SU-DHL-6 (cell line): Measurements from ENCODE around the gene INTS12.
"Not testable (repeated sequence)": the region's sequence is repeated elsewhere in the genome, so short reads cannot be mapped to it uniquely, and the experiment has no call there.

Experiments used
- H2AFZ ChIP-seq: fragments of 200-600 bp; sonication (generic); 2 replicates; pipeline ENCODE4 v1.6.1; 2014; ENCODE audit warnings: low read depth, mild to moderate bottlenecking, moderate library complexity, mixed read lengths, antibody characterized with exemption, low read length; ENCODE audit not compliant: severe bottlenecking
- H3F3A ChIP-seq: fragments of 200-600 bp; shearing (Covaris generic); 2 replicates; pipeline ENCODE4 v1.6.0; 2016; ENCODE audit warnings: antibody characterized with exemption, mild to moderate bottlenecking; ENCODE audit not compliant: insufficient read depth
- H3K27ac ChIP-seq: fragments of 200-600 bp; sonication (generic); 2 replicates; pipeline ENCODE4 v1.5.1; 2016; ENCODE audit warnings: low read depth, mild to moderate bottlenecking, low read length, moderate library complexity, mixed read lengths
- H3K27me3 ChIP-seq: fragments of 200-600 bp; sonication (generic), shearing (Covaris generic); 2 replicates; pipeline ENCODE4 v1.6.0; 2014; ENCODE audit warnings: mild to moderate bottlenecking, low read length
- H3K36me3 ChIP-seq: fragments of 200-600 bp; sonication (generic); 2 replicates; pipeline ENCODE4 v1.6.1; 2014; ENCODE audit warnings: mild to moderate bottlenecking, low read length, mixed read lengths
- H3K4me2 ChIP-seq: fragments of 300-600, 200-600 bp; shearing (Covaris generic), sonication (generic); 2 replicates; pipeline ENCODE4 v1.6.0; 2014; ENCODE audit warnings: low read length, low read depth, mild to moderate bottlenecking; ENCODE audit not compliant: poor library complexity, severe bottlenecking
- H3K4me3 ChIP-seq: fragments of 200-600 bp; sonication (generic); 2 replicates; pipeline ENCODE4 v1.5.1; 2014; ENCODE audit warnings: antibody characterized with exemption, low read length, mild to moderate bottlenecking, mixed read lengths; ENCODE audit not compliant: insufficient read depth, poor library complexity, severe bottlenecking
- H3K79me2 ChIP-seq: fragments of 200-600 bp; sonication (generic); 2 replicates; pipeline ENCODE4 v1.6.1; 2014; ENCODE audit warnings: mild to moderate bottlenecking, low read length, moderate library complexity; ENCODE audit not compliant: insufficient read depth
- H3K9ac ChIP-seq: fragments of 200-600 bp; sonication (generic); 2 replicates; pipeline ENCODE4 v1.7.0; 2014; ENCODE audit warnings: mild to moderate bottlenecking, low read length
- H3K9me2 ChIP-seq: fragments of 200-600 bp; sonication (generic); replicated peaks from 2 replicates; pipeline ENCODE4 v1.6.1; 2014; ENCODE audit warnings: low read length; ENCODE audit not compliant: insufficient read depth
- H3K9me3 ChIP-seq: fragments of 200-600 bp; sonication (generic); 2 replicates; pipeline ENCODE4 v1.6.1; 2014; ENCODE audit warnings: low read length, mixed read lengths; ENCODE audit not compliant: insufficient read depth
- H4K20me1 ChIP-seq: fragments of 200-600 bp; sonication (generic); 2 replicates; pipeline ENCODE4 v1.6.1; 2014; ENCODE audit warnings: low read depth, mild to moderate bottlenecking, antibody characterized with exemption, low read length, moderate library complexity, mixed read lengths
- EZH2phosphoT487 ChIP-seq: fragments of 200-600 bp; sonication (generic), shearing (Covaris generic); conservative IDR thresholded peaks from 2 replicates; pipeline ENCODE4 v1.6.1; 2018; ENCODE audit warnings: mild to moderate bottlenecking, antibody characterized with exemption, low read length, moderate library complexity, mixed read lengths
- TF ChIP-seq, protein P1 (sequence below): fragments of 200-600 bp; sonication (generic); IDR thresholded peaks from one replicate; pipeline ENCODE4 v1.5.1; 2017; ENCODE audit warnings: antibody characterized with exemption, mild to moderate bottlenecking, low read length, moderate library complexity; ENCODE audit not compliant: insufficient read depth, poor library complexity, severe bottlenecking

Gene INTS12

DNA sequence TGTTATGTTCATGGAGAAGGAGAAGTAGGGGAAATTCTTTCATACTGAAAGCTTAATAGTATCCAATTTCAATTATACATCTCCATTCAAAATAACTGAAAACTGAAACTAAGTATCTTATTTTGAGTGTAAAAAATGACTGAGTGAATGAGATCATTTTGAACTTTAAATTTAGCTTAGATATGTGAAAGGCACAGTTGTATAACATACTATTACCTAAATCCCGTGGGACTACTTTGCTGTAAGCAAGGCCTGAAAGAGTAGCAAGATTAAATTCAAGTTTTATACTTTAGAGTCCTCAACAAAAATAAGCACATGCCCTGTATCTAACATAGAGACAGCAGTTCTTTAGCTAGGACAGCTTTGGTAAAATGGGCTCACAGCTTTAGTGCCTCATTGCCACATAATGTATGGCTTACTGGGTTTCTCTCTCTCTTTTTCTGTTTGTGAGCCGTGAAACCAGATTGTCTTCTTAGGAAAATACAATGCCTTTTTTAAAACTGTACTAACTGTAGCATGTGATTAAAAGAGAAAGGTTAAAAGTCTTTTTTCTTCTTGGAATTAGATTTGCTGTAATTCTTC, 43.3 kb upstream of the INTS12 start:
- no peak overlapping the region for H3K27ac ChIP-seq
- no peak overlapping the region for H3K4me2 ChIP-seq
- TF ChIP-seq, protein P1, sequence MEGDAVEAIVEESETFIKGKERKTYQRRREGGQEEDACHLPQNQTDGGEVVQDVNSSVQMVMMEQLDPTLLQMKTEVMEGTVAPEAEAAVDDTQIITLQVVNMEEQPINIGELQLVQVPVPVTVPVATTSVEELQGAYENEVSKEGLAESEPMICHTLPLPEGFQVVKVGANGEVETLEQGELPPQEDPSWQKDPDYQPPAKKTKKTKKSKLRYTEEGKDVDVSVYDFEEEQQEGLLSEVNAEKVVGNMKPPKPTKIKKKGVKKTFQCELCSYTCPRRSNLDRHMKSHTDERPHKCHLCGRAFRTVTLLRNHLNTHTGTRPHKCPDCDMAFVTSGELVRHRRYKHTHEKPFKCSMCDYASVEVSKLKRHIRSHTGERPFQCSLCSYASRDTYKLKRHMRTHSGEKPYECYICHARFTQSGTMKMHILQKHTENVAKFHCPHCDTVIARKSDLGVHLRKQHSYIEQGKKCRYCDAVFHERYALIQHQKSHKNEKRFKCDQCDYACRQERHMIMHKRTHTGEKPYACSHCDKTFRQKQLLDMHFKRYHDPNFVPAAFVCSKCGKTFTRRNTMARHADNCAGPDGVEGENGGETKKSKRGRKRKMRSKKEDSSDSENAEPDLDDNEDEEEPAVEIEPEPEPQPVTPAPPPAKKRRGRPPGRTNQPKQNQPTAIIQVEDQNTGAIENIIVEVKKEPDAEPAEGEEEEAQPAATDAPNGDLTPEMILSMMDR = no peak
- TF ChIP-seq EZH2phosphoT487 = no peak
- no peaks in the 10 kb centered on the region for H3K79me2 ChIP-seq
- H4K20me1 ChIP-seq = no peaks in the 10 kb centered on the region
- H3K36me3 ChIP-seq = no peaks in the 10 kb centered on the region
- H3F3A ChIP-seq = no peaks in the 10 kb centered on the region
- H3K4me3 ChIP-seq = no peak overlapping the region
- H3K9ac ChIP-seq = no peak overlapping the region
- no peaks in the 10 kb centered on the region for H3K27me3 ChIP-seq
- H2AFZ ChIP-seq = no peak overlapping the region
- no peaks in the 10 kb centered on the region for H3K9me2 ChIP-seq
- no peaks in the 10 kb centered on the region for H3K9me3 ChIP-seq

DNA sequence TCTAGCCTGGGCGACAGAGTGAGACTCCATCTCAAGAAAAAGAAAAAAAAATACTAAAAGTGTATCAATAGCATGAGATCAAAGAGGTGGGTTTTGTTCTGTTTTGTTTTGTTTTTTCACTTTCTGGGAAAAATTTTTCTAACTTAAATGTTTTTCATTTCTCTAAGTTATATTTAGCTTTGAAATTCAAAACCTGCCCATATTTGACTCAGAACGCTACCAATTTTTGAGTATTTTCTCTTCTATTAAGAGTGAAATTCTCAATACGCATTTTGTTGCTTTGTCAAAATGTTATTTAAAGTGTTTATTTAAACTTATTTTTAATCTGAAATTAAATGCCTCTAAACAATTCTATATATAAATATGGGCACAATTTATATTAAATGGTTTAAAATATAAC, 39.7 kb upstream of the INTS12 start:
- TF ChIP-seq, protein P1 = no peak
- TF ChIP-seq EZH2phosphoT487 = no peak
- Histone ChIP-seq H3K9me2 (no peaks in the 10 kb centered on the region), H3K79me2 (no peaks in the 10 kb centered on the region), H3F3A (no peaks in the 10 kb centered on the region), H3K27ac (no peak overlapping the region), H3K9ac (no peak overlapping the region), H2AFZ (no peak overlapping the region), H3K36me3 (no peaks in the 10 kb centered on the region), H4K20me1 (no peaks in the 10 kb centered on the region), H3K4me3 (no peak overlapping the region), H3K9me3 (no peaks in the 10 kb centered on the region), H3K27me3 (no peaks in the 10 kb centered on the region), H3K4me2 (no peak overlapping the region)

DNA sequence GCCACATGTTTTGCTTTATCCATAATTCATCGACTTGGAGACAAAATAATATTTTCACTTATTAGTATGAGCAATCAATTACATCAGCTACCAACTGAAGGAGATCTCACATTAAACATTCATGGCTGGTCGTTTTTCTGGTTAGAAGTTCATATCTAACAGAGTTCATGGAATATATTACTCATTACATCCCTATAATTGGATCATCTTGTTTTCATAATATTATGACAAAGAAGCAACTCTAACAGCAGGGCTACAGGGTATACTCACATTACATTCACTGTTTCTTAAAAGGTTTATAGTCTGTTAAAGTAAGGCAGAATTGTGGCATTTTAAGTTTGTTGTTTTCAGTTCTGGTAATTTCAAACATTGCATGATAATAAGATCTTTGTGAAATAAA, 33.1 kb upstream of the INTS12 start:
- Histone ChIP-seq H3K9ac (no peak overlapping the region), H3F3A (no peaks in the 10 kb centered on the region), H3K27me3 (no peaks in the 10 kb centered on the region), H3K4me3 (no peak overlapping the region), H3K36me3 (no peaks in the 10 kb centered on the region), H4K20me1 (no peaks in the 10 kb centered on the region), H3K4me2 (no peak overlapping the region), H3K79me2 (no peaks in the 10 kb centered on the region), H2AFZ (no peak overlapping the region), H3K27ac (no peak overlapping the region), H3K9me3 (no peaks in the 10 kb centered on the region), H3K9me2 (no peaks in the 10 kb centered on the region)
- TF ChIP-seq, protein P1 = no peak
- no peak for TF ChIP-seq EZH2phosphoT487

DNA sequence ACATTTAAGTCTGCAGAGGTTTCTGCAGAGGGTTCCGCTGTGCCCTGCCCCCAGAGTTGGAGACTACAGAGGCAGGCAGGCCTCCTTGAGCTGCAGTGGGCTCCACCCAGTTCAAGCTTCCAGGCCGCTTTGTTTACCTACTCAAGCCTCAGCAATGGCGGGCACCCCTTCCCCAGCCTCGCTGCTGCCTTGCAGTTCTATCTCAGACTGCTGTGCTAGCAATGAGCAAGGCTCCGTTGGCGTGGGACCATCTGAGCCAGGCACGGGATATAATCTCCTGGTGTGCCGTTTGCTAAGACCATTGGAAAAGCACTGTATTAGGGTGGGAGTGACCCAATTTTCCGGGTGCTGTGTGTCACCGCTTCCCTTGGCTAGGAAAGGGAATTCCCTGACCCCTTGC, 26.7 kb upstream of the INTS12 start:
- not testable (repeated sequence) for H3K79me2 ChIP-seq, H4K20me1 ChIP-seq, H3K9ac ChIP-seq, H3K4me2 ChIP-seq, H3K4me3 ChIP-seq, H3K27ac ChIP-seq, H3K36me3 ChIP-seq, H3K27me3 ChIP-seq, H3K9me2 ChIP-seq, H3F3A ChIP-seq, H2AFZ ChIP-seq, H3K9me3 ChIP-seq

DNA sequence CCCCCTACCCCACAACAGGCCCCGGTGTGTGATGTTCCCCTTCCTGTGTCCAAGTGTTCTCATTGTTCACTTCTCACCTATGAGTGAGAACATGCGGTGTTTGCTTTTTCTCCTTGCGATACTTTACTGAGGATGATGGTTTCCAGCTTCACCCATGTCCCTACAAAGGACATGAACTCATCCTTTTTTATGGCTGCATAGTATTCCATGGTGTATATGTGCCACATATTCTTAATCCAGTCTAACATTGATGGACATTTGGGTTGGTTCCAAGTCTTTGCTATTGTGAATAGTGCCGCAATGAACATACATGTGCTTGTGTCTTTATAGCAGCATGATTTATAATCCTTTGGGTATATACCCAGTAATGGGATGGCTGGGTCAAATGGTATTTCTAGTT, 21.4 kb upstream of the INTS12 start:
- not testable (repeated sequence) for H4K20me1 ChIP-seq

More for the DNA sequence above, 21.4 kb upstream of the INTS12 start:
- not testable (repeated sequence) for H3K4me2 ChIP-seq, H3K9me3 ChIP-seq, H3K27me3 ChIP-seq, H3K4me3 ChIP-seq, H3K27ac ChIP-seq, H3K79me2 ChIP-seq, H2AFZ ChIP-seq, H3K9me2 ChIP-seq, H3F3A ChIP-seq, H3K36me3 ChIP-seq, H3K9ac ChIP-seq
